ENCODE measurements around the gene GDAP2. TPM values are rescaled to one million over a fixed set of nuclear protein-coding genes. Genes with fewer than 3 reads are reported as not detected.
A peak's percentile ranks its signal among the peaks of the same experiment; 100 is the strongest.

The GDAP2 gene
- total RNA-seq, 1 experiment from 2014 or later: 23.5 TPM

DNA sequence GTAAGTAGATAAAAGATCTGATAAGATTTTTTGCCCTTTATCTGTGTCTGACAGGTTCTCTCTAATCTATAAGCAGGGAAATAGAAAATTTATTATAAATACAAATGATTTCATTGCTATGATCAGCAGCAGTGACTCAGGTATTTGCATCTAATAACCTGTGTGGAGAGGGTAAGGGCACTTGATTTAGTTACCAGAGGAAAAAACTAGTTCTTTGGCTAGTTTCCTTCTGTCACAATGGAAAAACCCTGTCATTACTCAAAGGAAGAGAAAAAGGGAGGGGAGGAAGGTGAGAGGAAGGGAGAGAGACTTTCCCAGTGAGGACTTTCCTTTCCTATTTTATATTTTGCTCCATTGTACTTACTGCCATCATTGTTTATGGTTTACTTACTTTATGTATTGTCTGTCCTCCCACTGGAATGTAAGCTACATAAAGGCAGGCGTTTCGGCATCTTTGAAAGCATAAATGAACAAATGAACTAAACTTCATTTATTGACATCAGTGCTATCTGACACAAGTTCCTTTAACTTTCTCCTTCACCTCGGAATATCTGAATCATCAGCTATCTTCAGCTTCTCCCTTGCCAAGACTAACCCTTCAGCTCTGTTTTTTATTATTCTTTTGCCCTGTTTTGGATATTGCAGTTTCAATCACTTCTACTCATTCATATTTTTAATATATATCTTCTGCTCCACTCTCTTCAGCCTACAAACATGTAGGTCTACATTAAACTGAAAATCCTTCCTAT, 35.0 kb upstream of the GDAP2 start:
- Histone ChIP-seq H3K4me1 (ENCODE audit: insufficient read depth, low read length, poor library complexity, severe bottlenecking) (peaks cover 10% of the 10 kb centered on the region), H3K36me3 (ENCODE audit: insufficient read depth, low read length, poor library complexity, severe bottlenecking) (peaks cover 13% of the 10 kb centered on the region), H3K4me3 (ENCODE audit: low read depth, low read length, poor library complexity, severe bottlenecking) (no peak overlapping the region), H3K27ac (ENCODE audit: low read depth, low read length, poor library complexity, severe bottlenecking) (no peak overlapping the region), H3K9me3 (ENCODE audit: low read depth, low read length, poor library complexity, severe bottlenecking) (no peaks in the 10 kb centered on the region), H3K27me3 (replicated peaks; ENCODE audit: insufficient read depth, low read depth, low read length, poor library complexity) (no peaks in the 10 kb centered on the region)
- intact Hi-C loops (cut with micrococcal nuclease; ENCODE audit: unreplicated experiment): no loop called here
- BruUV-seq (replicated peaks): no TSS peak
- CTCF ChIA-PET: no interaction called here
- TF ChIP-seq, protein P1, sequence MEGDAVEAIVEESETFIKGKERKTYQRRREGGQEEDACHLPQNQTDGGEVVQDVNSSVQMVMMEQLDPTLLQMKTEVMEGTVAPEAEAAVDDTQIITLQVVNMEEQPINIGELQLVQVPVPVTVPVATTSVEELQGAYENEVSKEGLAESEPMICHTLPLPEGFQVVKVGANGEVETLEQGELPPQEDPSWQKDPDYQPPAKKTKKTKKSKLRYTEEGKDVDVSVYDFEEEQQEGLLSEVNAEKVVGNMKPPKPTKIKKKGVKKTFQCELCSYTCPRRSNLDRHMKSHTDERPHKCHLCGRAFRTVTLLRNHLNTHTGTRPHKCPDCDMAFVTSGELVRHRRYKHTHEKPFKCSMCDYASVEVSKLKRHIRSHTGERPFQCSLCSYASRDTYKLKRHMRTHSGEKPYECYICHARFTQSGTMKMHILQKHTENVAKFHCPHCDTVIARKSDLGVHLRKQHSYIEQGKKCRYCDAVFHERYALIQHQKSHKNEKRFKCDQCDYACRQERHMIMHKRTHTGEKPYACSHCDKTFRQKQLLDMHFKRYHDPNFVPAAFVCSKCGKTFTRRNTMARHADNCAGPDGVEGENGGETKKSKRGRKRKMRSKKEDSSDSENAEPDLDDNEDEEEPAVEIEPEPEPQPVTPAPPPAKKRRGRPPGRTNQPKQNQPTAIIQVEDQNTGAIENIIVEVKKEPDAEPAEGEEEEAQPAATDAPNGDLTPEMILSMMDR (conservative IDR thresholded peaks at IDR 0.05; ENCODE audit: low read depth, low read length): no peak
- no peak for TF ChIP-seq EZH2 (IDR thresholded peaks at IDR 0.05; ENCODE audit: borderline replicate concordance, low read depth, low read length, poor library complexity, severe bottlenecking)
- POLR2A ChIA-PET (ENCODE audit: low non-redundant PET): no interaction called here
- DNase-seq (ENCODE audit: low spot score): no peak

DNA sequence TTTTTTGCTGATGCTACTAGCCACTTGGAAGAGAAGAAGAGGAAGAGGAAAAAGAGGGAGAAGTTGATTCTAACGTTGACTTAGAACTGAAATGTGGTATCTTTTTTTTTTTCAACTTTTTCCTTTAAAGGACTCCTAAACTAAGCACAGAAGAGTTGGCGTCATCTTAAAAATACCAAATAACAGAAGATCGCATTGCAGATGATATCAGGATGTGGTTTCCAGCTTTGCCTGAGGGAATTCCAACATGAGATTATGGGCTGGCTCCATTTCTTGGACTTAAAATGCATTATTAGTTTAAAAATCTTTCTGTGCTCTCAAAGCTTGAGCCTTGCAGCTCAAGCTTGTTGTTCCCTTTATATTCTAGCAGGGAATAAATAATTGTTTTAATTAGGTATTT, 29.9 kb upstream of the GDAP2 start:
- Histone ChIP-seq H3K27me3 (replicated peaks; ENCODE audit: insufficient read depth, low read depth, low read length, poor library complexity) (no peaks in the 10 kb centered on the region), H3K4me3 (ENCODE audit: low read depth, low read length, poor library complexity, severe bottlenecking) (no peak overlapping the region), H3K4me1 (ENCODE audit: insufficient read depth, low read length, poor library complexity, severe bottlenecking) (no peaks in the 10 kb centered on the region), H3K9me3 (ENCODE audit: low read depth, low read length, poor library complexity, severe bottlenecking) (no peaks in the 10 kb centered on the region), H3K27ac (ENCODE audit: low read depth, low read length, poor library complexity, severe bottlenecking) (no peak overlapping the region), H3K36me3 (ENCODE audit: insufficient read depth, low read length, poor library complexity, severe bottlenecking) (peaks cover 64% of the 10 kb centered on the region)
- intact Hi-C loops (cut with micrococcal nuclease; ENCODE audit: unreplicated experiment): no loop called here
- POLR2A ChIA-PET (ENCODE audit: low non-redundant PET): no interaction called here
- TSS peak; percentile 69 for BruUV-seq (replicated peaks)
- CTCF ChIA-PET: no interaction called here
- DNase-seq (ENCODE audit: low spot score): no peak
- TF ChIP-seq, protein P1 (conservative IDR thresholded peaks at IDR 0.05; ENCODE audit: low read depth, low read length): no peak
- no peak for TF ChIP-seq EZH2 (IDR thresholded peaks at IDR 0.05; ENCODE audit: borderline replicate concordance, low read depth, low read length, poor library complexity, severe bottlenecking)

DNA sequence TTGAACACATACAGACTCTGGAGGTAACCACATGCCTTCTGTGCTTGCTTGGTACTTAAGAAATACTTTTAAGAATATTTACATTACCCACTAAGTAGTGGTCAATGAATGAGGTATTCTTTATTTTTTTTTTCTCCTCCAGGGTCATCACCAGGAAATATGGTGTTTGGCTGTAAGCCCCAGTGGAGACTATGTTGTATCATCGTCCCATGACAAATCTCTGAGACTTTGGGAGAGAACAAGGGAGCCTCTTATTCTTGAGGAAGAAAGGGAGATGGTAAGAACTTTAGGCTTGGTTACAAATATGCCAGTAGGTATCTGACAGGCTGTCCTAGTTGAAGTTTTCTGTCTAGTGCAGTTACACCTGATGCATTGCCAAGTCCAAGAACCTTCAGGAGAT, 23.0 kb upstream of the GDAP2 start:
- intact Hi-C loops (cut with micrococcal nuclease; ENCODE audit: unreplicated experiment): no loop called here
- no peak for DNase-seq (ENCODE audit: low spot score)
- H3K4me3 ChIP-seq (ENCODE audit: low read depth, low read length, poor library complexity, severe bottlenecking): no peak overlapping the region
- H3K36me3 ChIP-seq (ENCODE audit: insufficient read depth, low read length, poor library complexity, severe bottlenecking): peaks cover 99% of the 10 kb centered on the region
- no peaks in the 10 kb centered on the region for H3K9me3 ChIP-seq (ENCODE audit: low read depth, low read length, poor library complexity, severe bottlenecking)
- POLR2A ChIA-PET (ENCODE audit: low non-redundant PET): no interaction called here
- no peaks in the 10 kb centered on the region for H3K27me3 ChIP-seq (replicated peaks; ENCODE audit: insufficient read depth, low read depth, low read length, poor library complexity)
- H3K27ac ChIP-seq (ENCODE audit: low read depth, low read length, poor library complexity, severe bottlenecking): no peak overlapping the region
- no TSS peak for BruUV-seq (replicated peaks)
- no peaks in the 10 kb centered on the region for H3K4me1 ChIP-seq (ENCODE audit: insufficient read depth, low read length, poor library complexity, severe bottlenecking)
- TF ChIP-seq, protein P1 (conservative IDR thresholded peaks at IDR 0.05; ENCODE audit: low read depth, low read length): no peak
- no peak for TF ChIP-seq EZH2 (IDR thresholded peaks at IDR 0.05; ENCODE audit: borderline replicate concordance, low read depth, low read length, poor library complexity, severe bottlenecking)
- CTCF ChIA-PET: no interaction called here
